ENCODE measurements around the gene ADGRG6. TPM values are rescaled to one million over a fixed set of nuclear protein-coding genes. Genes with fewer than 3 reads are reported as not detected.

Gene ADGRG6
- total RNA-seq, 2 donors from 2014 or later: 17.0 to 17.9 TPM

DNA sequence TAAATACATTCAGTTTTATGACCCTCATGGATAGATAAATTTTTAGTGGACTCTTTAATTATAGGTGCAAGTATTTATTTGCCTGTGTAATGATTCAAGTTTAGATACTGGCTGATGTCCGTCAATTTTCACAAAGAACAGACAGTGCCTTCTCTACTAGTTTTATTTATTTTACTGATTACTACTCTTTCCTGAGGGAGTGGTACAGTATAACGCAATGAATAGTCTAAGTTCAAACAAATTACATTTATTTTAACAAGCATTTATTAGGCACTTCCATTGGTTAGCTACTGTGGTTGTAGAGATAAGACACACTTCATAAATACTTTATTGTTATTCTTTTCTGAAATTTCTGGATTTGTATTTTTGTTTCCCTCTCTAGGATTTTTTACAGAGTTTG, 74.3 kb downstream of the ADGRG6 start:
- Histone ChIP-seq H3K4me1 (no peaks in the 10 kb centered on the region), H3K9me3 (no peaks in the 10 kb centered on the region), H3K27me3 (no peaks in the 10 kb centered on the region), H3K36me3 (no peaks in the 10 kb centered on the region), H3K4me3 (no peak overlapping the region), H3K9ac (ENCODE audit: low read depth in 2 of 2, low read length in 2 of 2) (no peak overlapping the region), H3K27ac (no peak overlapping the region)
- intact Hi-C loops (cut with DNase I): no loop called here
- TF ChIP-seq, protein P1, sequence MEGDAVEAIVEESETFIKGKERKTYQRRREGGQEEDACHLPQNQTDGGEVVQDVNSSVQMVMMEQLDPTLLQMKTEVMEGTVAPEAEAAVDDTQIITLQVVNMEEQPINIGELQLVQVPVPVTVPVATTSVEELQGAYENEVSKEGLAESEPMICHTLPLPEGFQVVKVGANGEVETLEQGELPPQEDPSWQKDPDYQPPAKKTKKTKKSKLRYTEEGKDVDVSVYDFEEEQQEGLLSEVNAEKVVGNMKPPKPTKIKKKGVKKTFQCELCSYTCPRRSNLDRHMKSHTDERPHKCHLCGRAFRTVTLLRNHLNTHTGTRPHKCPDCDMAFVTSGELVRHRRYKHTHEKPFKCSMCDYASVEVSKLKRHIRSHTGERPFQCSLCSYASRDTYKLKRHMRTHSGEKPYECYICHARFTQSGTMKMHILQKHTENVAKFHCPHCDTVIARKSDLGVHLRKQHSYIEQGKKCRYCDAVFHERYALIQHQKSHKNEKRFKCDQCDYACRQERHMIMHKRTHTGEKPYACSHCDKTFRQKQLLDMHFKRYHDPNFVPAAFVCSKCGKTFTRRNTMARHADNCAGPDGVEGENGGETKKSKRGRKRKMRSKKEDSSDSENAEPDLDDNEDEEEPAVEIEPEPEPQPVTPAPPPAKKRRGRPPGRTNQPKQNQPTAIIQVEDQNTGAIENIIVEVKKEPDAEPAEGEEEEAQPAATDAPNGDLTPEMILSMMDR (IDR thresholded peaks at IDR 0.05): no peak
- no peak for DNase-seq

DNA sequence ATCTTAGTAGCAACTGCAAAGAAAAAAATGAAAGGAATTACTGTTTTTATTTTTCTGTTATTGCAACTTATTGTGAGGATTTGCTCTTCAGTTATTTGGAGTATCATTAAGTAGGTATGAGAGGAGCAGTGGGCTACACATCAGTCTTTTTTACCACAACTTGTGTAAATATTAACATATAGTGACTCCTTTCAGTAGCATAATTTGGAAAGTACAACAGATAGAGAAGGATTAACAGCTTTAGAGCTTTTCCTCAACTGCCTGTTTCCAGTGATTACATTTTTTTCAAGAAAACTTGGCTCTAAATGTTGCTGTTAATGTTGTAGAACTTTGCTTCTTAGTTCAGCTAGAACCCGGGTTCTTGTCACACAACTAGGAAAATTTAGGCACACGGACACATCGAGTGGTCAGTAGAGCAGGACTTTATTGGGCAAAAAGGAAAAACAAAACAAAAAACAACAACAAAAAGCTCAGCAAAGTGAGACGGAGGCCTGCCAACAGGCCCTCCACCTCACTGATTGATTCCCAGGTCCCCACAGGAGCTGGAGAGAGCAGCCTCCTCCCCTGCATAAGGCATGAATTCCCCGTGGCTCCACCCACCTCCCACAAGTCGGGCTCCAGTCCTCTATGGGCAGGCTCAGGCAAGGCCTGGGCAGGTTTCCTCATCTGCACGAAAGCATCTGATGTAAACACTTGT, 75.1 kb downstream of the ADGRG6 start:
- Histone ChIP-seq H3K9me3 (no peaks in the 10 kb centered on the region), H3K27ac (no peak overlapping the region), H3K36me3 (no peaks in the 10 kb centered on the region), H3K4me1 (no peaks in the 10 kb centered on the region), H3K9ac (ENCODE audit: low read depth in 2 of 2, low read length in 2 of 2) (no peak overlapping the region), H3K4me3 (no peak overlapping the region), H3K27me3 (no peaks in the 10 kb centered on the region)
- TF ChIP-seq, protein P1 (IDR thresholded peaks at IDR 0.05): no peak
- peak; percentile 27 for DNase-seq
- intact Hi-C loops (cut with DNase I): no loop called here

DNA sequence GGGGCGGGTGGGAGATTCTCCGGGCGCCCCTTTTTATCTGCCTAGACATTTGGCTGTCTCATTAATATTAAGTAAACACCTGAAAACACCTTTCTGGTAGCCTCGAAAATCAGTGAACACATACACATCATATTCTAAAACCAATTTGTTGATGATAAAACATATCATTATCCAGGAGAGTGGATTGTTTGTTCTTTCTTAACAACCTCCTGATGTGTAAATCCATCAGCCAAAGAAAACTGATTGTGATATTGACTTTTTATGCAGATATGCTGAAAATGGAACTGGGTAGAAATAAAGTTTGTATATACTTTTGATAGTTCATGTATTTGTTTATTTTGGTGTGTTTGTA, 75.7 kb downstream of the ADGRG6 start:
- H3K27me3 ChIP-seq: no peaks in the 10 kb centered on the region
- no peak overlapping the region for H3K4me3 ChIP-seq
- H3K9ac ChIP-seq (ENCODE audit: low read depth in 2 of 2, low read length in 2 of 2): no peak overlapping the region
- intact Hi-C loops (cut with DNase I): no loop called here
- no peaks in the 10 kb centered on the region for H3K9me3 ChIP-seq
- no peak for DNase-seq
- H3K4me1 ChIP-seq: no peaks in the 10 kb centered on the region
- H3K27ac ChIP-seq: no peak overlapping the region
- TF ChIP-seq, protein P1 (IDR thresholded peaks at IDR 0.05): no peak
- H3K36me3 ChIP-seq: no peaks in the 10 kb centered on the region

DNA sequence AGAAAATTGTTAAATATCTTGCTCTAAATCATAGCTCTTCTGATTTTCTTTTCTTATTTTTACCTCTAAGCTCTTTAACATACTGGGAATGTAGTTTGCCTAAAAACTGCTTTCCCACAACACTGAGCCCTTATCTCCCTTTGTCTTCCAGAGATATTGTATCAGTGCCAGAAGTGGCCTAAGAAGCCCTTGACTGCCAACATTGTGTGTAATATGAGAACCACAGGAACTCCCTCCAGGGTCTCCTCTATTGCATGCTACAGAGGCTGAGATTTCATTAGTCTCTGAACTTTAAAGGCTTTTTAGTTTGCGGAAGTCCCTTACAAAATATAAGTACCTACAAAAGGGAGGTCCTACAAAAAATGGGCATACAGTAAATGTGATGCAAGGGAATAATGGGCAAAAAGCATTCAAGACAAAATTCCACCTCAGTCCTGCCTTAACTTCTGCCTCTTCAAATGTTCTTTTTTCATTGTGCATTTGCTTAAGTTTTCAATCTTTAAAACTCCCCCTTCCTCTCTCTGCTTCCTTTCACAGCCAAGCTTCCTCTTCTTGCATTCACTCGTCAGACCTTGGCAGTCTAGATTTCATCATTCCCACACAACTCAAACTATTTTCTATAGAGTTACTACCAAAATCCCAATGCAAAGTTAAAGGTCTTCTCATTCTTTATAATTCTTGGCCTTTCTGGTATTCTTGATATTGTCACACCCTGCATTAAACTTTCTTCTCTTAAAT, 76.5 kb downstream of the ADGRG6 start:
- Histone ChIP-seq H3K9ac (ENCODE audit: low read depth in 2 of 2, low read length in 2 of 2) (no peak overlapping the region), H3K9me3 (no peaks in the 10 kb centered on the region), H3K4me1 (no peaks in the 10 kb centered on the region), H3K27me3 (no peaks in the 10 kb centered on the region), H3K27ac (no peak overlapping the region), H3K4me3 (no peak overlapping the region), H3K36me3 (no peaks in the 10 kb centered on the region)
- intact Hi-C loops (cut with DNase I): no loop called here
- TF ChIP-seq, protein P1 (IDR thresholded peaks at IDR 0.05): no peak
- DNase-seq: no peak

DNA sequence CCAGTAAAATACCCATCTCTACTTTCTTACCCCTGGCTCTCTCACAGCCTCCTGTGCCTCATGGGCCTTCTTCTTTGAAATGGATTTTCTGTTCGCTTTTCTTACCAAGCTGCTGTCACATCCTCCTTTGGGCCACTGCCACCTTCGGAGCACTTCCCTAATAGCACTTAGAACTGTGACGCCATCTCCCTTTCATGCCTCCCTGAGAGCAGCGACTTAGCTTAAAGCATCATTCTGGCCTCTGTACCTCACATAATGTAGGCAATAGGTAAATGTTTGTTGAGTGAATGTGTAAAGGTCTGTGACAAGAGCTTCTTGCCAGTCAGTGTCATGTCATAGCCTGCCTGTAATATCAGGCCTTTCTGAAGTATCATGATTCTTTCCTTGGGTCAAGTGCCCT, 78.8 kb downstream of the ADGRG6 start:
- Histone ChIP-seq H3K9me3 (no peaks in the 10 kb centered on the region), H3K27ac (no peak overlapping the region), H3K36me3 (no peaks in the 10 kb centered on the region), H3K9ac (ENCODE audit: low read depth in 2 of 2, low read length in 2 of 2) (no peak overlapping the region), H3K27me3 (no peaks in the 10 kb centered on the region), H3K4me3 (no peak overlapping the region), H3K4me1 (no peaks in the 10 kb centered on the region)
- DNase-seq: no peak
- TF ChIP-seq, protein P1 (IDR thresholded peaks at IDR 0.05): no peak
- intact Hi-C loops (cut with DNase I): no loop called here

Data from colonic mucosa (tissue), 4 donors.